GM18867 (cell line): ENCODE measurements around the gene COL5A1.

Experiments
- ATAC-seq: cut with Tn5 transposase; IDR thresholded peaks from one replicate; pipeline ENCODE4 v1.9.1; 2021; ENCODE audit warnings: mild to moderate bottlenecking, moderate library complexity; ENCODE audit not compliant: unreplicated experiment

The COL5A1 gene

DNA sequence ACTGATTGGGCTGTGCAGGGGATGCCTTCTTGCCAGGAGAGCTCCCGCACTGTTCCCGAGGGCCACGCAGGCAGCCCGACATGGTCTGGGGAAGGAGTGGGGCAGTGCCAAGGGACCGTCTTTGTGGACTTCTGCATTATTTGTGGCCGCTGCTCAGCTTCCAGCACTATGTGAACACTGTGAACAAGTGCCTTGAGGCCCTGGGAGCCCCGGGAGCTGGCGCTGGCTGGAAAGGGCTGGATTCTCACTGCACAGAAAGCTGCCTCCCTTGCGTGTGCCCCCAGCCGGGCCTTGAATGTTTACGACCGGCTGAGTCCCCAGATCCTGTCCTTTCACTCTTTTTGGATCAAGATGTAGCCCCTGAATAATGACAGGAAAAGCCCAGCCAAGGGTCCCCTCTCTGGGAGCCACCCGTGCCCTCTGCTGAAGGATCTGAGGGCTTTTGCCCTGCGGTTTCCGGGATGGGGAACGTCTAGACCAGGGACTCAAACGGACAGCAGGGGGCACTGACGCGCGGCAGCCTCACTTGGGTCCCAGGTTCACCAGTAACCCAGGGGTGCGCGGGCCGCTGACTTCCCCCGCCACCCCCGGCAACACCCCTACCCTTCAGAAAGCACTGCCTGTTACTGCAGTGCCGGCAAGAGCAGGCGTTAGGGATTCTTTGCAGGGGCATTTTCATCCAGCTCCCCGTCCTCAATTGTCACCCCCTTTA lies 140.1 kb downstream of the COL5A1 start:
- no peak for ATAC-seq

DNA sequence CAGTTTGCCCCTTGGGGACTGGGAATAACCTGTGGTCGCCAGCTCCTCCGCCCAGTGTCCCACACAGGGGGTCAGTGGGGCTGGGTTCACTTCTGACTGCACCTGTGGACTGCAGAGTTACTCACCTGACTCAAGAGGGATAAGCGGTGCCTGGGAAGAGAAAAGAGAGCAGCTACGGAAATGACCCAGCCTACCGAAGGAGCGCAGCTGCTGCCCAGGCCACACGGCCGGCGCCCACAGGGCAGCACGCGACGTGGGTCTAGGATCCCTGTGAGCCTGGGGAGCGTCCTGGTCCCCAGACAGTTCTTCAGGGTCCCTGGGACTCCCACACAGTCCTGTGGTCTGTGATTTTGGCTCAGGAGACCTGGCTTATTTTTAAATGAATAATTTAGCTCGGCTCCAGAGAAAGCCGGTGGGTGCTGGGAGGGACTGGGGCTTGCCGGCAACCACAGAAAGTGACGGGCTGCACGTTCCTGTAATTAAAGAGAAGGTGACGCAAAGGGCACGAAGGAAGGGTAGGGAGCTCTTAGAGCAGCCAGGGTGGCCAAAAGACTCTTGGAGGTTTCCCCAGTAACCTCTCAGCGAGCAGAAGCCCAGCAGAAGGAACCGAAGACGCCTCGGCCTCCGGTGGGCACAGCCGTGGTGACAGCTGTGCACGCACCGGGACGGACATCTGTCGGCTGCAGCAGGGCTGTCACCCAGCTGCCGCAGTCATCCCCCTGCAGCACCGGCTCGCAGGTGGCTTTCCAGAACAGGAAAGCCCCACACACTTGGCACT lies 141.5 kb downstream of the COL5A1 start:
- no peak for ATAC-seq

DNA sequence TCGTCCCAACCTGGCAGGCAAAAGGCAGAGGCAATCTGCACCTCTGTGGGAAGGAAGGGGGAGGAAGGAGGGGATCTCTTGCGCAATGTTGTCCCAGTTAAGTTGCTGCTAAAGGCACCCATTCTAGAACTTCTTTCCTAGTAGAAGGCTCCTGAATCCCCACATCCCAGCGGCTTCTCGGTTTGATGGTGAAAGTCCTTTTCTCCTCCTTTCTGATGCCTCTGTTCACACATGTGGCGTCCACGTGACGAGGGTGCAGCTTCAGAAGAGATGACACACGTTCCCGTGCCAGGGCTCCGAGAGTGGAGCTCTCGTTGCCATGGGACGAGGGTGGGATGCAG lies 142.1 kb downstream of the COL5A1 start:
- ATAC-seq: no peak

DNA sequence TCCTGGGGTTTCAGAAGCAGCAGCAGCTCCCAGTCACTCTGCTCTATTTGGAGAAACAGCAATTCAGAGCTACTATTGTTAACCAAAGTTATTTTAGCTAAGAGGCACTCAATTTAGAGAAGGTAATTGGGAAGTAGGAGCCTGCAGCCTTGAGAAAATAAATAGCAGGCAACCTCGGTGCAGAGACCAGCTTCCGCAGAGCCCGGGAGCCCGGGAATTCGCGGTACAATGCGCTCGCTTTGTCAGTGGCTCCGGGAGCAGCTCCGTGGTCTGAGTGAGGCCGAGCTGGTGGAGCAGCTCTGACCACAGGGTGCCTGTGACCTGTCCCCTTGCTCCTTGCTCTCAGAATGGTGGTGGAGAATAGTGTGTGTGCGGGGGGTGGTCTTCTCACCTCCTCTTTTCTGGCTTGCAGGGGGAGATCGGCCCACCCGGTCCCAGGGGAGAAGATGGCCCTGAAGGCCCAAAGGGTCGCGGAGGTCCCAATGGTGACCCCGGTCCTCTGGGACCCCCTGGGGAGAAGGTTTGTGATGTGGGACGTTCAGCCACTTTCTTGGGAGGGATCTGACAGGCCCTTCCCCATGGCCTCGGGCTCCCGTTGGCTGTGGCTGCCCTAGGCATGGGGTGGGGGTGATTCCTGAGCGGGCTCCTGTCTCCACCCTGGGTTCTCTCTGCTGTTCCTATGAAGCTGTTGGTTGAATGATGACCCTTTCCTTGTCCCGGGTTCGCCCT lies 143.1 kb downstream of the COL5A1 start:
- no peak for ATAC-seq

- ATAC-seq: no peak
Measured at GRCh38 chr9:134785325-134786108, 143.9 kb downstream of the COL5A1 start.

DNA sequence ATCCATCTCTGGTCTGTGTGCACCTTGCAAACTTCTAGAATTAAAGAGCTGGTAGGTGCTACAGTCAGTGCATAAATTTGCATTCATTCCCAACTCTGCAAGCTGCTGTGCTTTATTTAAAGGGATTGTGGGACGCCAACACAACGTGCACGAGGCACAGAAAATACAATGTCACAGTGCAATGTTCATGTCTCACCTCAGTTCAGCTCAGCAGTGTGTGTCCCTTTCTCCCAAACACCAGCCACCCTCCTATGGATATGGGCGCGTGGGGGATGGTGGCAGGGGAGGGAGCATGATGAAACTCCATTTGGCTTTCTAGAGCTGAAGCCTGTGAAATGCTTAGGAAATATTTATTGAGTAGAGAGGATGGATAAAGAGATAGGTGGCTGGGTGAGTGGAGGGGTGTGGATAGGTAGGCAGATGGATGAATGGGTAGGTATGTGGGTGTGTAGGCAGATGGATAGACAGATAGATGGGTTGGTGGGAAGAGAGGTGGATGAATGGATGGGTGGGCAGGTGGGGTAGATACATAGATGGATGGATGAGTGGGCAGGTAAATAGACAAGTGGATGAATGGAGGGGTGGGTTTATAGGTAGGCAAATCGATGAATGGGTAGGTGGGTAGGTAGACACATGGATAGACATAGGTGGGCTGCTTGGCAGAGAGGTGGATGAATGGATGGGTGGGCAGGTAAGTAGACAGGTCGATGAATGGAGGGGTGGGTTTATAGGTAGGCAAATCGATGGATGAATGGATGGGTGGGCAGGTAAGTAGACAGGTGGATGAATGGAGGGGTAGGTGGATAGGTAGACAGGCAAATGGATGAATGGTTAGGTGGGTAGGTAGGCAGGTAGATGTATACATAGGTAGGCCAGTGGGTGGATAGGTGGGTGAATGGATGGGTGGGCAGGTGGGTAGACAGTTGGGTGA lies 146.3 kb downstream of the COL5A1 start:
- no peak for ATAC-seq

DNA sequence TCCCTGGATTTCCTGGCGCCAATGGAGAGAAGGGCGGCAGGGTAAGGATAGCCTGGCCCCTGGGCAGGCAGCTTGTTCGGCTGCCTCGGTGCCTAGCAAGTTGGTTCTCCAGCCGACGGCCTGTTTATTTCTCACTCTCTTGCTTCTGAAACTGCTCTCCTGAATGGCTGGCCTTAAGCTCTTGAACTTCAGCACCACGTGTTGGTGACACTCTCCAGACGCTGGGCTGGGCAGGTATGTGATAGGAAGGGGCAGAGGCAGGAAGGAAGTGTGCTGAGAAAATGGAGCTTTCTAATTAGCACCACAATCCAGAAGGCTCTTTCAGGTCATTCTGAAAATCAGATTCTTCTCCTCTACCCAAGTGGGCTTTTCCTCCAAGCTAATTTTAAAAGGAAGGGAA lies 147.6 kb downstream of the COL5A1 start:
- no peak for ATAC-seq

GRCh38 chr9:134791009-134791408 lies 149.4 kb downstream of the COL5A1 start:
- no peak for ATAC-seq

DNA sequence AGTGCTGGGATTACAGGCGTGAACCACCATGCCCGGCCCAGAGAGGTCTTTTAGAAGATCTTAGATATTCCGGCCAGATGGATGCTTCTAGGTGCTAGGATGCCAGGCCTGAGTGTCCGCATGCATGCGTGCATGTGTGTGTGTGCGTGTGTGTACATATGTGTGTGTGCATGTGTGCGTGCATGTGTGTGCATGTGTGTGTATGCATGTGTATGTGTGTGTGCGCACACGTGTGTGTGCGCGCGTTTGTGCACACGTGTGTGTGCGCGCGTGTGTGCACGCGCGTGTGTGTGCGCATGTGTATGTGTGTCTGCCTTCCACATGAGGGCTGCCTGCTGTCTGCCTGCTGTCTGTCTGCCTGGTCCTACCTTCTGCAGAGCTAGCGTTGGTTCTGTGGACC lies 151.0 kb downstream of the COL5A1 start:
- ATAC-seq: no peak

- ATAC-seq: no peak
Measured at GRCh38 chr9:134793288-134794188, 151.9 kb downstream of the COL5A1 start.

GRCh38 chr9:134794663-134795370 lies 153.2 kb downstream of the COL5A1 start:
- no peak for ATAC-seq

- no peak for ATAC-seq
Measured at GRCh38 chr9:134795446-134795845, 153.8 kb downstream of the COL5A1 start.

DNA sequence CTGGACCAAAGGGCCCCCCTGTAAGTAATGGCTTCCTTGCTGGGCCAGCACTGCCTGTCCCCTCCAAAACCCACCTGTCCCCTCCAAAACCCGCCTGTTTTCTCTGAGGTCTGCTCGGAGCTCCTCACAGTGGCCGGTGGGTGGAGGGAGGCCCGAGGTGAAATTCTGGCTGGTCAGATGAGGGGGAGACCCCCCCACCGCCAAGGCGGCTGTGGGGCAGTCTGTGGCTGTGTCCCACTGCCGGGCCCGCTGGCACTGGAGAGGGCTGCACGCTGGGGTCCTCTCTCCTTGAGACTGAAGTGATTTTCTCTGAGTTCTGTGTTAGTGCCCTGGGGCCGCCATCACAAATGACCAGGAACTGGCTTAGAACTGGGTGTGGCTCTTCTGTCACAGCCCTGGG lies 155.3 kb downstream of the COL5A1 start:
- no peak for ATAC-seq

DNA sequence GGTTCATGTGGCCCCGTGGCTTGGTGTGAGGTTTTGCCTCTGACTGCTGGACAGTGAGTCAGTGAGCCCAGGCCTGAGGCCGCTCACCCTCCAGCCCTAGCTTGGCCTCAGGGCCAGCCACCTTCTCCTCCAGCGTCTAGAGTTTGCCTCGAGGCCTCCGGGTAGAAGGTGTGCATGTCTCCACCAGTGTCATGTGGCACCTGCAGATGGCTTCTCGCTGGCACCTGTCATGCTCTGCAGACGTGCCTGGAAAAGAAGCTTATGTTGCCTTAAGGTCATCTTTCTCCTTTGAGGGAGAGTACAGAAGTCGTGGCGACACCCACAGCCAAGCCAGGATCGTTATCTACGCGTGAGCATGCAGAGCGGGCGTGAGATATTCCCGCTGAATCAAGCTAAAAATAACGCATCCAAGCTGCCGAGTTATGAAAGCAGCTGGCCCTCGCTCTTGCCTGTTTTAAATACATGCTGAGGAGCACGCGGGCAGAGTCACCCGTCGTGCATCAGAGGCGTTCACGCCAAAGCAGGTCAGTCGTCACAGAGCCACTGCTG lies 159.3 kb downstream of the COL5A1 start:
- ATAC-seq: no peak

DNA sequence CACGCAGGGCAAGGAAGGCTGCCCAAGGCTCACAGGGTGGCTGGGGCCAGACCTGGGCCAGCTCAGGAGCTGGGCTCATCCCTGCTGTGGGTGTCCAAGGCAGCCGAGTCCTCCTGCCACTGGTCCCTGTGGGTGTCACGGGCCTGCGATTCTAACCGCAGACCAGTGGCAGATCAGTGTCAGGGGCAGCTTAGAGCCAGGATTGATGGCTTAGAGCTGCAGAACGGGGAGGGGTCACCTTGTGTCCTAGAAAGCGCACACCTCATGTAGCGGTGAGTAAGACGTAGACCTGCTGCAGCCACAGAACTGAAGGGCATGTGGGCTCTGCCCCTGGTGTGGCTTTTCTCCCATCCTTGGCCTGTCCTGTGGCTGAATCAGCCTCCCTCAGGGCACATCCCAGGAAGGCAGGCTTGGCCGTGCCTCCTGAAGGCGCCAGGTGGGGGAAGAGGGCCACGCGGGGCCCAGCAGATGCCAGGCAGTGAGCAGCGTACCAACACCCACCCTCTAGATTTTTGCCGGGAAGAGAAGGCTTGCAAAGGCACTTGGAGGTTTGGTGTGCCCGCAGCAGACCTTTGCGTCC lies 160.7 kb downstream of the COL5A1 start:
- ATAC-seq: no peak

DNA sequence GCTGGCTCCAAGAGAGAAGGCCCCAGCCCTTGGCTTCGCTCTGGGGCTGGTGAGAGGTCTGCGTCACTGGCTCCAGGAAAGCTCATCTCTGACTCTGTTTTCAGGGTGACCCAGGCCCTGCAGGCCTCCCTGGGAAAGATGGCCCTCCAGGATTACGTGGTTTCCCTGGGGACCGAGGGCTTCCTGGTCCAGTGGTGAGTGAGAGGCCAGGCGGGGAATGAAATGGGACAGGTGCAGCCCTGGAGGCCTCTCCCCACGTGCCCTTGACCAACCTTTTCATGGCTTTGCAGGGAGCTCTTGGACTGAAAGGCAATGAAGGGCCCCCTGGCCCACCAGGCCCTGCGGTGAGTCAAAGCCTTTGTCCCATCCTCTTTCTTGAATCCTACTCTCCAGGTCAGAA lies 163.3 kb downstream of the COL5A1 start:
- no peak for ATAC-seq

DNA sequence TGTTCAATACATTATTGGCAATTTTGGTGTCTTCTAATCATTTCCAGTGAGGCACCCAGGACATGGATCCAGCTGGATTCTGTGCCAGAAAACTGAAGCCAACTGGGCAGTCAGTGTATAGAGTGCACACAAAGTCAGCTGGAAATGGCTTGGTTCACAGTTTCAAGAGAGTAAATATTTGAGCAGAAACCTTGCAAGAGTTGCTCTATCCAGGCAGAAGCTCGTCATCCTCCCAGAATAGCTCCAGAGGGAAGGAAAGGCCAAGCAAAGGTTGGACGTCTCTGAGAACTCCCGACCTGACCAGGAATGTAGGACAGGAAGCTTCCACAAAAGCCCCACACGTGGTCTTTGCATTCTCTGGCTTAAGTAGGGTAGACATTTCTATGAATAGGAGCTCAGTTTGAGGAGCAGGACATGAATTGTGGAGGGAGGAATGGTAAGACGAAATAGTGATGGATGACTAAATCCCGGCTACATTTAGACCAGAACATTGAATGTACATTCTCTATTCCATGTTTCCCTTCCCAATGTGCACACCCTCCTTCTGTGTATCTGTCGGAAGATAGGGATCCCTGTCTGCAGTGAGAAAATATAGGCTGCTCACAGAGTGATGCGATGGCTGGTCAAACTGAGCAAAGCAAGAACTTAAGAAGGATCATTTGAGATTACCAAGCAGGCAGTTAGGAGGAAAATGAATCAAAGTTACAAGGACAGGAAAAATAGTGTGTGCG lies 166.3 kb downstream of the COL5A1 start:
- ATAC-seq: no peak
